DMS114 treated with DMSO at 0.1 percent for 48 hours (cell line): Measurements from ENCODE around the gene RDX.
"Not testable (repeated sequence)": the region's sequence is repeated elsewhere in the genome, so short reads cannot be mapped to it uniquely, and the experiment has no call there.

Experiments
- DNase-seq: peaks from one replicate; lab custom pipeline; 2025; ENCODE audit not compliant: unreplicated experiment; lab: John Stamatoyannopoulos, UW

The RDX gene

GRCh38 chr11:110279881-110280280 lies 16.5 kb downstream of the RDX start:
- DNase-seq = no peak

- DNase-seq = no peak
These were observed 23.5 kb downstream of the RDX start for GRCh38 chr11:110272919-110273318.

DNA sequence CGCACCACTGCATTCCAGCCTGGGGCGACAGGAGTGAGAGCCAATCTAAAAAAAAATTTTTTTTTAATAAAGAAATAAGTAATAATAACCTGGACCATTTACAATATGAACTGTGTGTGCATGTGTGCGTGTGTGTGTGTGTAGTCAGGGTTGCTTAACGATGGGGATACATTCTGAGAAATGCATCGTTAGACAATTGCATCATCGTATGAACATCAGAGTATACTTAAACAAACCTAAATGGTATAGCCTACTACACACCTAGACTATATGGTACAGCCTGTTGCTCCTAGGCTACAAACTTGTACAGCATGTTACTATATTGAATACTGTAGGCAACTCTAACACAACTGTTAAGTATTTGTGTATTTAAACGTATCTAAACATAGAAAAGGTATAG lies 26.4 kb downstream of the RDX start:
- no peak for DNase-seq

DNA sequence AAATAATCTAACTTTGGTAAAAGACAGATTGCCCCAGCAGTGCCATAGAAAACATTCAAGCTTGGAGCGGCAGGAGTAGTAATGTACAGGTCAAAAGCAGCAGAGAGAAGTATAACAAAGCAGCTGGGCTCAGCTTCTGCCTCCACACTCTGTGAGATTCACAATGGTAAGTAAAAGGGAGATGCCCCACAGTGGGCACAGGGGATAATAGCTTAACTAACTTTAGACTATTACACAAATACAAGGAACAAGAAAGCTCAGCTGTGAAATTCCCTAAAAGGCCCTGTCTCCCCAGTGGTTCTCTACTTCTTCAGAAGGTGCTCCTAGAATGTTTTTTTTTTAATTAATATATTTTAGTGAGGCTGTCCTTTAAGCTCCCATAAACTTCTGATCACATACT lies 28.0 kb downstream of the RDX start:
- no peak for DNase-seq

DNA sequence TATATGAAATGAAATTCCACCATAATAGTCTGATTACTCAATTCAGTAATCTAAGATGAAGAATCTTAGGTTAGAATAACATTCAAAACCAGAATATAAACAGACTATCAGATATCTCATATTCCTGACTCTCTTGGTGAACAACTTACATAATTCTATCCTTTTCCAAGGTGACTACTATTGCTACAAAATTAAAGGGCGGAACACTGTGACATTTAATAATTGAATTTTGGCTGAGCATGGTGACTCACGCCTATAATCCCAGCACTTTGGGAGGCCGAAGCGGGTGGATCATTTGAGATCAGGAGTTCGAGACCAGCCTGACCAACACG lies 34.4 kb downstream of the RDX start:
- no peak for DNase-seq

GRCh38 chr11:110261195-110262071 lies 35.0 kb downstream of the RDX start:
- DNase-seq = no peak

DNA sequence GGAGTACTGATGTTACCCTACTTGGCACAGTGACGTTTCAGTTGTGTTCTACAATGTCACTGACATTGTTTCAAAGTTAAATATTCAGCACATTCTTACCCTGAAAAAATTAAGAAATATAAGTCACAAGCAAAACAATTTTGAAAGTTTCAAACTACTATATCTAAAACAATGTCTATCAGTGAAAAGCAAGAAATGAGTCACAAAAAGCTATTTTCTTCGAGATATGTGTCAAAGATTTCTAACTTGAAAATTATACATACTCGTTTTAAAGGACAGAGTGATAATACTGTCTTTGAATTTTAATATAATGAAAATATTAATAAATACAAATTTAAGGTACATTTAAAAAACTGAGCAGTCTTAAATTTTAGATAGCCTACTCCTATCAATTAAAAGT lies 42.9 kb downstream of the RDX start:
- no peak for DNase-seq

DNA sequence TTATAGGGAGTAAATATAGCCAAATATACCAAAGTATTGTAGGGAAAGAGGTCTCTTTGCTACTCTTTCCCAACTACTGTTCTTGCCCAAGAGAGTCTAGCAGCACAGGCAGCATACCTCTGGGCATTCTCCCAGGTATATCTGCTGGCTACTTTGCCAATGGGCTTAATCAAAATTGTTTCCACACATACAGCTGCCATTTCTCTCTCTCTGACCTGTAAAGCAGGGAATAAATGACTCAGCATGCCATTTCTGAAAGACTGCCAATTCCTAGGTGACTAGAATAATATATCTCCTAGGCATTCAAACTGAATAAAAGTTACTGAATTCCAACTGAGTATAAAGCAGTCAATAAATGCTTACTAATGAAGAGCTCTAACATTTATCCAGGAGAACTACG lies 44.6 kb downstream of the RDX start:
- no peak for DNase-seq

- DNase-seq = no peak
These were observed 46.2 kb downstream of the RDX start for GRCh38 chr11:110250168-110250567.

DNA sequence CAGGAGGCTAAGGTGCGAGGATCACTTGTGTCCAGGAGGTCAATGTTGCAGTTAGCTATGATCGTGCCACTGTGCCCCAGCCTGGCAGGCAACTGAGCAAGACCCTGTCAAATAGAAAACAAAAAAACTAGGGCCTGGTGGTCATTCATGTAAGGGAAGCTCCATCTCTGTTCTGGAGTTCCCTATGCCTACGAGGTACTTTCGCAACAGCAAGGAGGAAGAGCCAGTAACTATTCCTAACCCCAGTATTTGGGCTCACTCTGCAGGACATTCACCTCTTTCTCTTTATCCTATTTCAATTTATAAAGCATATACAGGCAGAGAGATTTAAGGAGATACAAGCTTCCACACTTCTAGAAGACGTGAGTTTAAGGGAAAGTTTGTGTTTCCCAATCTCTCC lies 46.6 kb downstream of the RDX start:
- DNase-seq = no peak

DNA sequence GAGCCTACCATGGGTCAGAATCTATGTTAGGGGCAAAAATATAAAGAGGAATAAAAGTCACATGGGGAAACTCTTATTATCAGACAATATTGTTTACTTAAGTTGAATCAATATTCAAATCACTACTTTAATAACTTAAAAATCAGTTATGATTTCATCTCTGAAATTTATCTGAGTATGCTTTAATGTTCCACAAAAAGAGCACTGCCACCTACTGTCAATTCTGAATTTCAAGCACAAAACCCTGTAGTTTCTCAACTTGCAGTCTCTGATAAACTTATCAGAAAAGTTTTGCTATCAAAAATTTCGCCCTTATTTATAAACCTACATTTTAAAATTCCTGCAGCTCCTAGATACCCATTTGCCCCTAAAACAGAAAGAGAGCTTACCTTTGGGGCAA lies 47.3 kb downstream of the RDX start:
- peak; percentile 3 for DNase-seq

- no peak for DNase-seq
These were observed 52.6 kb downstream of the RDX start for GRCh38 chr11:110243791-110244190.

DNA sequence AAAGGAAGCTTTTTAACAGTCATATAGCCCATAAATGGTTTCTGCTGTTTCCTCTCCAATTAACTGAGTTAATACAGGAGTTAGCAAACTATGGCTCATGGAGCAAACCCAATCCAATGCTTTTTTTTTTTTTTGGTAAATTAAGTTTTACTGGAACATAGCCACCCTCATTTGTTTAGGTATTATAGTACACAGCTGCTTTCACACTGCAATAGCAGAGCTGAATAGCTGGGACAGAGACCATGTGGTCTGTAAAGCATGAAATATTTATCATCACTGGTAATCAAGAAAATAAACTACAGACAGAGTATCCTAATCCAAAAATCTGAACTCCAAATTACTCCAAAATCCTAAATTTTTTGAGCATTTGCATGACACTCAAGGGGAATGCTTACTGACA lies 53.7 kb downstream of the RDX start:
- no peak for DNase-seq

- DNase-seq = no peak
These were observed 54.2 kb downstream of the RDX start for GRCh38 chr11:110242188-110242587.

DNA sequence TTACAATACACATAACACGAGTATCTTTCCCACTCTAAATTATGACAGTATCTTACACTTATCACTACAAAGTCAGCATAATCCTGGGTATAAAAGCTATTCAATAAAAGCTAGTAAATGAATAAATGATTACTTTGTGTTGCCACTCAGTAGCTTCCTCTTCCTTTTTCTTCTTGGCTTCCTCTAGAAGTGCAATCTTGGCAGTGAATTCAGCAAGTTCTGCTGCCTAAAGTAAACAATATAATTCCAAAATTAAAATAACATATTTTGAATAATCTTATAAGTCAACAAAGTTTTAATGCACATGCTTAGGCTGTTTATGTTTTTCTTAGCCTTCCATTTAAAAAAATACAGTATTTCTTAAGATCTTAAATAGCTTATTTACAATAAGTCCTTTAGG lies 60.4 kb downstream of the RDX start:
- no peak for DNase-seq

GRCh38 chr11:110230377-110230776 lies 66.0 kb downstream of the RDX start:
- DNase-seq = no peak

DNA sequence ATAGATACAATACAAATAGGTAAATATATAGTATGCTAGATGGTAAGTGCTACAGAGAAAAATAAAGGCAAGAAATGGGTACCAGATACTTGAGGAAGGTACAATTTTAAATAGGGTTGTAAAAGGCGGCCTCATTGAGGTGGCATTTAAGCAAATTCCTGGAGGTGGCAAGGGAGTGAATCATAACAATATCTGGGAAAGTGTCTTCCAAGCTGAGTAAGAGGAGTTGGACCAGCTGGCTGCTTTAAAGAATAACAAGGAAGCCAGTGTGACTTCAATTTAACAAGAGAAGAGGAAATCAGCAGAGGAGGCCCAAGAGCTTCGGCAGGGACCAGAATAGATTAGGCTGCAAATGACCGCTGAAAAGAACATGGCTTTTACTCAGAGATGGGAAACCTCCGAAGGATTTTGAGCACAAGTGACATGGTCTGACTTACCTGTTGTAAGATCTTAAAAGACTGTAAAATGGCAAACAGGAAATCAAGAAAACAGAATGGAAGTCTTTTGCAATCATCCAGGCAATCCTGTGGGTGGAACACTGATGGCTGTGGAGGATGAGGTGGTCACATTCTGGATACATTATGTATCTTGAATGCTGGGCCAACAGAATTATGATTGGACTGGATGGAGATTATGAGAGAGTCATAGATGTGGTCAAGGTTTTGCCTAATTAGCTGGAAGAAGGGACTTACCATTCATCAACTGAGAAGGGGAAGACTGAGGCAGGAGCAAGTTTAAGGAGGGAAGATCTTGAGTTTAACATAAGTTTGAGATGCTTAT lies 77.2 kb downstream of the RDX start:
- no peak for DNase-seq

DNA sequence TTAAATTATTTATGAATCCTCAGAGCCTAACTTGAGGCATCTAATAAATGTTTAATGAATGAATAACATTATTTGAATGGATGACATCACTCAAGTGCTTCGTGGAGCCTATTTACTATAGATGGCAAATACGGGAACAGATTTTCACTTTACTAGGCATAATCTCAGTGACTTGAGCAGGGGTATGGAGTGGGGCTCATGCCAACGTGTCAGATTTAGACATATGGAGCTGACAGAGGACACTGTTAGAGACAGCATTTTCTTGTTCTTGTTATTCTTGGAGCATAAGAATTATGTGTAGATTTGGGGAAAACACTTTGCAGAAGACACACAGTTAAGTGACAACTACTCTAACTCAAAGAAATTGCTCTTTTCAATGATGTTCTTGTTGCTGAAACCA lies 78.5 kb downstream of the RDX start:
- no peak for DNase-seq

GRCh38 chr11:110217223-110217877 lies 79.1 kb downstream of the RDX start:
- no peak for DNase-seq

DNA sequence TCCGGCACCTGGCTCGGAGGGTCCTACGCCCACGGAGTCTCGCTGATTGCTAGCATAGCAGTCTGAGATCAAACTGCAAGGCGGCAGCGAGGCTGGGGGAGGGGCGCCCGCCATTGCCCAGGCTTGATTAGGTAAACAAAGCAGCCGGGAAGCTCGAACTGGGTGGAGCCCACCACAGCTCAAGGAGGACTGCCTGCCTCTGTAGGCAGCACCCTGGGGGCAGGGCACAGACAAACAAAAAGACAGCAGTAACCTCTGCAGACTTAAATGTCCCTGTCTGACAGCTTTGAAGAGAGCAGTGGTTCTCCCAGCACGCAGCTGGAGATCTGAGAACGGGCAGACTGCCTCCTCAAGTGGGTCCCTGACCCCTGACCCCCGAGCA lies 87.1 kb downstream of the RDX start:
- not testable (repeated sequence) for DNase-seq

- not testable (repeated sequence) for DNase-seq
These were observed 87.6 kb downstream of the RDX start for GRCh38 chr11:110208678-110209312.

- DNase-seq = no peak
These were observed 89.3 kb downstream of the RDX start for GRCh38 chr11:110207123-110207522.
